ENCODE measurements around the gene OR10R2.

The OR10R2 gene

GRCh38 chr1:158485455-158485854, 13.4 kb downstream of the OR10R2 start:
- Histone ChIP-seq H3K27ac (ENCODE audit: insufficient read depth, low read depth, low read length, poor library complexity, severe bottlenecking) (no peak overlapping the region), H3K4me1 (ENCODE audit: control insufficient read depth, insufficient read depth, low read length) (no peaks in the 10 kb centered on the region)
- WGBS, 2 experiments, result 54 to 92% methylated on average over 1 to 2 of the region's 2 CpGs

DNA sequence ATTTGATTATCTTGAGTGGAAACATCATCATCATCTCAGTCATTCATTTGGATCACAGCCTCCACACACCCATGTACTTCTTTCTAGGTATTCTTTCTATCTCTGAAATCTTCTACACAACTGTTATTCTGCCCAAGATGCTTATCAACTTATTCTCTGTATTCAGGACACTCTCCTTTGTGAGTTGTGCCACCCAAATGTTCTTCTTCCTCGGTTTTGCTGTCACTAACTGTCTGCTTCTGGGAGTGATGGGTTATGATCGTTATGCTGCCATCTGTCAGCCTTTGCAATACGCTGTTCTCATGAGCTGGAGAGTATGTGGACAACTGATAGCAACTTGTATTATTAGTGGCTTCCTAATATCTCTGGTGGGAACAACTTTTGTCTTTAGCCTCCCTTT, 19.3 kb downstream of the OR10R2 start:
- WGBS, 2 experiments, result 58 to 63% methylated on average over 3 of the region's 3 CpGs
- H3K9me3 ChIP-seq (ENCODE audit: control insufficient read depth, low read length), result no peaks in the 10 kb centered on the region
- H3K4me1 ChIP-seq (ENCODE audit: control insufficient read depth, insufficient read depth, low read length), result no peaks in the 10 kb centered on the region
- H3K4me3 ChIP-seq (ENCODE audit: insufficient read depth, low read depth, low read length), result no peak overlapping the region
- H3K27me3 ChIP-seq (ENCODE audit: control insufficient read depth, insufficient read depth, low read length, poor library complexity, severe bottlenecking), result no peaks in the 10 kb centered on the region
- H3K27ac ChIP-seq (ENCODE audit: insufficient read depth, low read depth, low read length, poor library complexity, severe bottlenecking), result no peak overlapping the region
- no peaks in the 10 kb centered on the region for H3K36me3 ChIP-seq (ENCODE audit: control insufficient read depth, insufficient read depth, low read length)

More at GRCh38 chr1:158485455-158485854, 13.4 kb downstream of the OR10R2 start:
- Histone ChIP-seq H3K9me3 (ENCODE audit: control insufficient read depth, low read length) (no peaks in the 10 kb centered on the region), H3K4me3 (ENCODE audit: insufficient read depth, low read depth, low read length) (no peak overlapping the region), H3K36me3 (ENCODE audit: control insufficient read depth, insufficient read depth, low read length) (no peaks in the 10 kb centered on the region), H3K27me3 (ENCODE audit: control insufficient read depth, insufficient read depth, low read length, poor library complexity, severe bottlenecking) (no peaks in the 10 kb centered on the region)

GRCh38 chr1:158493054-158493453, 21.0 kb downstream of the OR10R2 start:
- H3K9me3 ChIP-seq (ENCODE audit: control insufficient read depth, low read length), result no peaks in the 10 kb centered on the region
- no peak overlapping the region for H3K27ac ChIP-seq (ENCODE audit: insufficient read depth, low read depth, low read length, poor library complexity, severe bottlenecking)
- H3K4me1 ChIP-seq (ENCODE audit: control insufficient read depth, insufficient read depth, low read length), result no peaks in the 10 kb centered on the region
- no peak overlapping the region for H3K4me3 ChIP-seq (ENCODE audit: insufficient read depth, low read depth, low read length)
- H3K36me3 ChIP-seq (ENCODE audit: control insufficient read depth, insufficient read depth, low read length), result no peaks in the 10 kb centered on the region
- WGBS, 2 experiments, result 91 to 94% methylated on average over 3 of the region's 3 CpGs
- no peaks in the 10 kb centered on the region for H3K27me3 ChIP-seq (ENCODE audit: control insufficient read depth, insufficient read depth, low read length, poor library complexity, severe bottlenecking)

DNA sequence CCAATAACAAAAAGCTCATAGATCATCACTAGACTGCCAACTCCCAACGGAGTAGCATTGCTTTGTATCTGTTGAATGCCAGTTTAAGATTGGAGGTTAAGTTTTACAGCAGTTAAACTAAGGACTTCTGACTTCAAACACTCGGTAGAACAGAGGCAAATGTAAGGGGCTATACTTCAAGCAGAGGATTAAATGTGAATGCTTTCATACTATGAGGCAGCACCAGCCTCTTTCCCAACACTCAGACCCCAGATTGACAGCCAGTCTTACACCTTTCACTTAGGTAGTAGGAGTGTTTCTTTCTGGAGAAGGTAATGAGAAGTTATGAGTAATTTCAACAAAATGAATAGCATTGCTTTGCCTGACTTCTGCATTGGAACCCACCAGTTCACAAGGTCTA, 22.8 kb downstream of the OR10R2 start:
- Histone ChIP-seq H3K9me3 (ENCODE audit: control insufficient read depth, low read length) (no peaks in the 10 kb centered on the region), H3K27ac (ENCODE audit: insufficient read depth, low read depth, low read length, poor library complexity, severe bottlenecking) (no peak overlapping the region), H3K4me1 (ENCODE audit: control insufficient read depth, insufficient read depth, low read length) (no peaks in the 10 kb centered on the region), H3K4me3 (ENCODE audit: insufficient read depth, low read depth, low read length) (no peak overlapping the region), H3K36me3 (ENCODE audit: control insufficient read depth, insufficient read depth, low read length) (no peaks in the 10 kb centered on the region), H3K27me3 (ENCODE audit: control insufficient read depth, insufficient read depth, low read length, poor library complexity, severe bottlenecking) (no peaks in the 10 kb centered on the region)
- 0 to 8% methylated on average over 2 of the region's 2 CpGs for WGBS, 2 experiments

GRCh38 chr1:158496374-158496773, 24.4 kb downstream of the OR10R2 start:
- no peaks in the 10 kb centered on the region for H3K9me3 ChIP-seq (ENCODE audit: control insufficient read depth, low read length)
- no peaks in the 10 kb centered on the region for H3K27me3 ChIP-seq (ENCODE audit: control insufficient read depth, insufficient read depth, low read length, poor library complexity, severe bottlenecking)
- WGBS, 2 experiments, result 0% methylated on average over 1 of the region's 2 CpGs
- H3K4me3 ChIP-seq (ENCODE audit: insufficient read depth, low read depth, low read length), result no peak overlapping the region
- H3K4me1 ChIP-seq (ENCODE audit: control insufficient read depth, insufficient read depth, low read length), result no peaks in the 10 kb centered on the region
- no peaks in the 10 kb centered on the region for H3K36me3 ChIP-seq (ENCODE audit: control insufficient read depth, insufficient read depth, low read length)
- no peak overlapping the region for H3K27ac ChIP-seq (ENCODE audit: insufficient read depth, low read depth, low read length, poor library complexity, severe bottlenecking)

GRCh38 chr1:158506369-158506987, 34.5 kb downstream of the OR10R2 start:
- no peaks in the 10 kb centered on the region for H3K36me3 ChIP-seq (ENCODE audit: control insufficient read depth, insufficient read depth, low read length)
- no peak overlapping the region for H3K4me3 ChIP-seq (ENCODE audit: insufficient read depth, low read depth, low read length)
- H3K9me3 ChIP-seq (ENCODE audit: control insufficient read depth, low read length), result no peaks in the 10 kb centered on the region
- H3K4me1 ChIP-seq (ENCODE audit: control insufficient read depth, insufficient read depth, low read length), result no peaks in the 10 kb centered on the region
- H3K27ac ChIP-seq (ENCODE audit: insufficient read depth, low read depth, low read length, poor library complexity, severe bottlenecking), result no peak overlapping the region
- WGBS, 2 experiments, result 63 to 80% methylated on average over 1 of the region's 1 CpG
- no peaks in the 10 kb centered on the region for H3K27me3 ChIP-seq (ENCODE audit: control insufficient read depth, insufficient read depth, low read length, poor library complexity, severe bottlenecking)

GRCh38 chr1:158507511-158507910, 35.5 kb downstream of the OR10R2 start:
- Histone ChIP-seq H3K4me3 (ENCODE audit: insufficient read depth, low read depth, low read length) (no peak overlapping the region), H3K4me1 (ENCODE audit: control insufficient read depth, insufficient read depth, low read length) (no peaks in the 10 kb centered on the region), H3K36me3 (ENCODE audit: control insufficient read depth, insufficient read depth, low read length) (no peaks in the 10 kb centered on the region), H3K27ac (ENCODE audit: insufficient read depth, low read depth, low read length, poor library complexity, severe bottlenecking) (no peak overlapping the region), H3K9me3 (ENCODE audit: control insufficient read depth, low read length) (no peaks in the 10 kb centered on the region), H3K27me3 (ENCODE audit: control insufficient read depth, insufficient read depth, low read length, poor library complexity, severe bottlenecking) (no peaks in the 10 kb centered on the region)
- 100% methylated on average over 1 of the region's 2 CpGs for WGBS, 2 experiments

- Histone ChIP-seq H3K9me3 (ENCODE audit: control insufficient read depth, low read length) (no peaks in the 10 kb centered on the region), H3K4me3 (ENCODE audit: insufficient read depth, low read depth, low read length) (no peak overlapping the region), H3K27ac (ENCODE audit: insufficient read depth, low read depth, low read length, poor library complexity, severe bottlenecking) (no peak overlapping the region), H3K4me1 (ENCODE audit: control insufficient read depth, insufficient read depth, low read length) (no peaks in the 10 kb centered on the region), H3K36me3 (ENCODE audit: control insufficient read depth, insufficient read depth, low read length) (no peaks in the 10 kb centered on the region), H3K27me3 (ENCODE audit: control insufficient read depth, insufficient read depth, low read length, poor library complexity, severe bottlenecking) (no peaks in the 10 kb centered on the region)
- 65 to 75% methylated on average over 4 of the region's 4 CpGs for WGBS, 2 experiments
These were observed 37.6 kb downstream of the OR10R2 start for GRCh38 chr1:158509471-158510156.

DNA sequence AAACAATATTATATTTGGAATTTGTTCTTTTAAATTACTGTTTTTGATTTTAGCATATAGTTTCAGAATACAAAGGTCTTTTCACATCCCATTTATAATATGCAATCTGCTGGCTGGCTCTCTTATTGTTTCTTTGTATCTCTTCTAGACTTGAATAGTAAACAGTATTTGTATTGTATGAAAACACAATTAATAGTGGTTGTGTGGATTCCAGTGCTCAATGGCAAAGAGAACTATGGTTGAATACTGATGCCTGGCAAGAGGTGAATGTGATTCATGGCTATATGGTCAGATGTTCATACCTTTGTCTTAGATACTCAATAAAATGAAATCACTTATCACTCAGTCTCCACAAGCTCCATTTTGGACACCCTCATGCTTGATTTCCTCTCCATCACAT, 44.9 kb downstream of the OR10R2 start:
- H3K4me1 ChIP-seq (ENCODE audit: control insufficient read depth, insufficient read depth, low read length), result no peaks in the 10 kb centered on the region
- no peaks in the 10 kb centered on the region for H3K27me3 ChIP-seq (ENCODE audit: control insufficient read depth, insufficient read depth, low read length, poor library complexity, severe bottlenecking)
- no peak overlapping the region for H3K4me3 ChIP-seq (ENCODE audit: insufficient read depth, low read depth, low read length)
- H3K27ac ChIP-seq (ENCODE audit: insufficient read depth, low read depth, low read length, poor library complexity, severe bottlenecking), result no peak overlapping the region
- H3K9me3 ChIP-seq (ENCODE audit: control insufficient read depth, low read length), result no peaks in the 10 kb centered on the region
- no peaks in the 10 kb centered on the region for H3K36me3 ChIP-seq (ENCODE audit: control insufficient read depth, insufficient read depth, low read length)

- Histone ChIP-seq H3K4me3 (ENCODE audit: insufficient read depth, low read depth, low read length) (no peak overlapping the region), H3K4me1 (ENCODE audit: control insufficient read depth, insufficient read depth, low read length) (no peaks in the 10 kb centered on the region), H3K9me3 (ENCODE audit: control insufficient read depth, low read length) (no peaks in the 10 kb centered on the region), H3K27me3 (ENCODE audit: control insufficient read depth, insufficient read depth, low read length, poor library complexity, severe bottlenecking) (no peaks in the 10 kb centered on the region), H3K36me3 (ENCODE audit: control insufficient read depth, insufficient read depth, low read length) (no peaks in the 10 kb centered on the region), H3K27ac (ENCODE audit: insufficient read depth, low read depth, low read length, poor library complexity, severe bottlenecking) (no peak overlapping the region)
- WGBS, 2 experiments, result 100% methylated on average over 1 of the region's 1 CpG
These were observed 48.0 kb downstream of the OR10R2 start for GRCh38 chr1:158520021-158520420.
